ENCODE measurements around the gene ST6GALNAC4.

ST6GALNAC4 gene

DNA sequence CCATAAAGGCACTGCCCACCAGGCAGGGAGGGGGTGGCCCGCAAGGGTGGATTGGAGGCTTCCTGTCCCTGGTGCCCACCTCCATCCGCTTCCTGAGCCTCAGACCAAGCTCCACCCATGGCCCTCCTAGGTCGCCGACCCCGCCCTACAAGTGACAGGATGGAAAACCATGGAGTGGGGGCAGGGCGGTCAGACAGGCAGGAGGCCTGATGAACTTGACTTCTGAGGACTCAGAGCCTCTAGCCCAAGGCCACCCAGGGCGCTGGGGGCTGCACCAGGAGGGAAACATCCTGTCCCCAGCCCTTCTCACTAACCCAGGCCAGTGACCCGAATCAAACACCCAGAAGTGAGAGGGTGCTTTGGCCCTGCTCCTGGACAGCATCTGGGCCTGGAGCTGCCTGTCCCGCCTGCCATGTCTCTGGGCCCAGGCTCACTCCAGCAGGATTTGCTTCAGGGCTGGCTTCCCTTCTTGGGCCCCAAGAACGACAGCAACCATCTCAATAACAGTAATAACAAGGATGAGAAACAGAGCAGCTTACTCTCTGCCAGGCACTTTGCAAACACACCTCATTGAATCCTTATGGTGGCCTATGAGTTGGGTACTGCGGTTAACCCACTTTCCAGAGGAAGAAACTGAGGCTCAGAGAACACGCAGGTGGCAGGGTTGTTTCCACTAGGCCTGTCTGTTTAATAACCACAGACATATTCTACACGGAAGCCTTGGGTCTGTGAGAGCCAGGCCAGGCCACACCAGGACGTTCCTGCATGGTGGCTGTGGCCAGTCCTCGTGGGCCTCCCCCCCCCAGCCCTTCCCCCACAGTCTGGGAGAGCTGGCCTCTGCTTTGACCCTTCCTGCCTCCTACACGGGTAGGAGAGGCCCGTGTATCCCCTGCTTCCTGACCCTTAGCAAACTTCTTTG is 13.0 kb downstream of the ST6GALNAC4 start:
- peak overlapping the region; percentile 62 for H3K27ac ChIP-seq
- CTCF ChIA-PET = no interaction called here
- TF ChIP-seq, protein P1, sequence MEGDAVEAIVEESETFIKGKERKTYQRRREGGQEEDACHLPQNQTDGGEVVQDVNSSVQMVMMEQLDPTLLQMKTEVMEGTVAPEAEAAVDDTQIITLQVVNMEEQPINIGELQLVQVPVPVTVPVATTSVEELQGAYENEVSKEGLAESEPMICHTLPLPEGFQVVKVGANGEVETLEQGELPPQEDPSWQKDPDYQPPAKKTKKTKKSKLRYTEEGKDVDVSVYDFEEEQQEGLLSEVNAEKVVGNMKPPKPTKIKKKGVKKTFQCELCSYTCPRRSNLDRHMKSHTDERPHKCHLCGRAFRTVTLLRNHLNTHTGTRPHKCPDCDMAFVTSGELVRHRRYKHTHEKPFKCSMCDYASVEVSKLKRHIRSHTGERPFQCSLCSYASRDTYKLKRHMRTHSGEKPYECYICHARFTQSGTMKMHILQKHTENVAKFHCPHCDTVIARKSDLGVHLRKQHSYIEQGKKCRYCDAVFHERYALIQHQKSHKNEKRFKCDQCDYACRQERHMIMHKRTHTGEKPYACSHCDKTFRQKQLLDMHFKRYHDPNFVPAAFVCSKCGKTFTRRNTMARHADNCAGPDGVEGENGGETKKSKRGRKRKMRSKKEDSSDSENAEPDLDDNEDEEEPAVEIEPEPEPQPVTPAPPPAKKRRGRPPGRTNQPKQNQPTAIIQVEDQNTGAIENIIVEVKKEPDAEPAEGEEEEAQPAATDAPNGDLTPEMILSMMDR (conservative IDR thresholded peaks at IDR 0.05; ENCODE audit: low read depth) = no peak
- POLR2A ChIA-PET (ENCODE audit: low non-redundant PET) = interaction anchor here (0.7 kb wide), 1 partner anchor 93 kb away, joined by 6 read pairs; no protein-coding TSS in a partner anchor
- no peak for DNase-seq (ENCODE audit: low spot score)

DNA sequence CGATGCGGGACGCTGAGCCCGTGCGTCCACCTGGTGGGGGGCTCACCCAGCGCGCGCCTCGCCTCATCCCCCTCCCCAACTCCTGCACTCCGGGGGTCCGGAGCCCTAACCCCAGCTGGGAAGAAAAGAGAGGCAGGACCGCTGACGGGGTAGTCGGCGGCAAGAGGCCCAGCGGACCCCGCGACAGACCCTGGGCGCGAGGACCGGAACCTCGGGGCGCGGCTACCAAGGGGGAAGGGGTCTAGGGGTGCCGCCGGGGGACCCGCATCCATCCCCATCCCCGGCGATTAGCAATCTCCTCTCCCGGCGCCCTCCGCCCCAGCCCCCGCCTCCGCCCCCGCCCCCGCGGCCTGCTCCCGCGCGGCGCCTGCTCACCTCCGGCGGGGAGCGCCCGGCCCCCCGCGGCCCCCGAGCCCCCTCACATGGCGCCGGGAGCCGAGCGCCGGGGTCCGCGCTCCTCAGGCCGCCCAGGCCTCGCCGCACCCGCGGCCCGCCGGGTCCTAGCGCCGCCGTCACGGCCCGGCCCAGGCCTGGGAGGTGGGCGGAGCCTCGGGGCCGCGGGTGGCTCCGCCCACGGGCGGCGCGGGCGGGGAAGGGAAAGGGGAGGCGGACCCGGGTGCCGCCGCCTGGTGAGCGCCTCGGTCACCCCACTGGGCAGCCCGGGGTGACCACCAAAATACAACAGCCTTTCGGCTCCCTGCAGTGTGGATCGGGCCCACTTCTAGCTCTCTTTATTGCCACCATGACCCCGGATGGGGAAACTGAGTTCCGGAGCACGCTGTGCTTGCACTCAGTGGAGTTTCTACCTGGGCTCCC is 17.5 kb downstream of the ST6GALNAC4 start, which contains the start of gene ST6GALNAC6:
ST6GALNAC6 (minus strand) TSS at position 476 of the 816 bp plus-strand sequence. CDS start 1,622 bp downstream, outside the sequence.
- DNase-seq (ENCODE audit: low spot score) = peak; percentile 95
- H3K27ac ChIP-seq = peak within 1 kb of the TSS; percentile 84
- ChIA-PET CTCF (interaction anchor here (1.1 to 1.4 kb wide), 4 partner anchors 11 to 219 kb away, joined by 3 to 4 read pairs (median 4); partner anchors contain the start of gene ST6GALNAC4), POLR2A (ENCODE audit: low non-redundant PET) (interaction anchor here (0.6 kb wide), 2 partner anchors 107 to 401 kb away, joined by 4 to 6 read pairs; no protein-coding TSS in a partner anchor)
- TF ChIP-seq, protein P1 (conservative IDR thresholded peaks at IDR 0.05; ENCODE audit: low read depth) = no peak

DNA sequence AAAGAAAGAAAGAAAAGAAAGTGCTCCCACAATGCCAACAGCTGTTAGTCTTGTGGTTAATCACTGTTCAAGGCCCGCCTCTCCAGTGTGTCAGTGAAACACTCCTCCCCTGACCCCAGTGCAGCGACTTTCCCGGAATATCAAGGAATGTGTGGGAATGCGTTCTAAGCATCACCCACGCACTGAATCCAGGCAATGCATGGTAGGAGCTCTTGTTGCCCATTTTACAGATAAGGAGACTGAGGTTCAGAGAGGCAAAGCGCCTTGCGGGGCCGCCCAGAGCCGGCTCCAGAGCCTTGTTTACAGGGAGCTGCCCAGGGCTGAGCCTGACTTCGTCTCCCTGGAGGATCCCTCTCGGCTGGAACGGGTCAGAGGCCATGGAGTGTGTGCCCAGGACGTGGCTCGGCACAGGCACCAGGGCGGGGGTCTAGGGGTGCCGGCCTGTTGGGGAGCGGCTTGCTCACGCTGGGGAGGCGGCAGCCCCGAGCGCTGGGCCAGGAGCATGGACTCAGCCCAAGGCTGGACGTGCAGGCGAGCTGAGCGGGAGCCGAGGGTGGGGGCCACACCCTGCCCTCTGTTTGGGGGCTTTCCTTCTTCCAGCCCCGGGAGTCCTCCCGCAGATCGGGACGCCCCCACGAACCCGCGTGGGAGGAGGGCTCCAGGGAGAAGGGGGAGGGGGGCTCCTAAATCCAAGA is 18.3 kb downstream of the ST6GALNAC4 start:
- peak; percentile 74 for DNase-seq (ENCODE audit: low spot score)
- POLR2A ChIA-PET (ENCODE audit: low non-redundant PET) = interaction anchor here (0.6 to 1.0 kb wide), 2 partner anchors 17 to 107 kb away, joined by 3 to 6 read pairs; no protein-coding TSS in a partner anchor
- CTCF ChIA-PET = interaction anchor here (0.7 to 1.4 kb wide), 5 partner anchors 12 to 137 kb away, joined by 3 to 4 read pairs (median 3); partner anchors contain the start of gene ST6GALNAC4
- H3K27ac ChIP-seq = peak overlapping the region; percentile 84
- TF ChIP-seq, protein P1 (conservative IDR thresholded peaks at IDR 0.05; ENCODE audit: low read depth) = no peak

DNA sequence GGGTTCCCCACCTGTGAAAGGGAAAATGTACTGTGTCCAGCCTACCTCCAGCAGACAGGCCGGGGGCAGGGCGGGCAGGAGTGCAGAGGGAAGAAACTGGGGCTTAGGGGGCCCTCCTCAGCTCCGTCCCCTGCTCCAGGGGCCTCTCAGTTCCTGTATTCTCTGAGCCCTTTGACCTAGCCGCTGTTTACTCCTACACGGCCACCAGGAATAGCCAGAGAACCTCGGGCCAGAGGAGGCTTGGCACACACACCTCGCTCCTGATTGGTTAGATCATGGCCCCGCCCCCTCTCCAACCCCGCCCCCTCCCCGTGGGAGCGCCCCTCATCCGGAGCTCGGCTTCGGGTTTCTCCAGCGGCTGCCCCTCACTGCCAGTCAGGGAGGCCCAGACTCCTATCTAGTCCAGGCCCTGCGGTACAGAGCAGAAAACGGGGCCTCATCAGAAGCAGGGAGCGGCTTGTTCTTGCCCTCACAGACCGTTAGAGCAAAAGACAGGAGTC is 19.6 kb downstream of the ST6GALNAC4 start:
- POLR2A ChIA-PET (ENCODE audit: low non-redundant PET) = no interaction called here
- H3K27ac ChIP-seq = peak overlapping the region; percentile 84
- TF ChIP-seq, protein P1 (conservative IDR thresholded peaks at IDR 0.05; ENCODE audit: low read depth) = no peak
- DNase-seq (ENCODE audit: low spot score) = peak; percentile 82
- CTCF ChIA-PET = interaction anchor here (0.9 kb wide), 1 partner anchor 10 kb away, joined by 3 read pairs; no protein-coding TSS in a partner anchor

DNA sequence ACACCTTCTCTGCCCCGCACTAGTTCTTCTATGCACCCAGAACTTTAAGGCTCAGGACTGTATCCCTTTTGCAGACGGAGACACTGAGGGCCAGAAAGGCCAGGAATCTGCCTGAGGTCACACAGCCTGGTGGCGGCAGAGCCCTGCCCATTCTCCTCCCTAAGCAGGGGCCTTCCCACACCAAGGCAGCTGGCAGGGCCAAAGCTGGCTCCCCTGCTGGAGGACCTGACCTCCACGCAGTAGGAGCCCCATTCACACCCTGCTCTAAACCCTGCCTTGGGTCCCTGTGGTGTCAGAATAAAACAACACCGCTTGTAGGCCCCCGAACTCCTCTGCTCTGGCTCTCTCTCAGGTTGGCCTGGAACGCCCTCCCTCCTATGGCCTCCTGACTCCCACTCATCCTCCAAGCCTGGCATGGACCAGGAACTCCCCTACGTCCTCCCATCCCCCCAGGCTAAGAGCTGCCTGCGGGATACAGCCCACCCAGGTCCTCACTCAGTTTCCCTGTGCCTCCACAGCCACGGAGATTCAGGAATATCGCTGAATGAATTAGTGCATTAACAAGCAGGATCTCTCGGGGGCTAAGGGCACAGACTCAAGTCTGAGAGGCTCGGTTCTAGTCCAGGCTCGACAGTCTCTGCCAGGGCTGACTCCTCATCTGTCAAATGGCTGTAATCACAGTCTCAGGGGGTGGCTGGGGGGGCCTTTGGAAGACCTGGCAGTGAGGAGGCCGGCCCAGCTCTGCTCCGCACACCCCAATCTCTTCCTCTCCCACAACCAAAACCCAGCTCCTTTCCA is 20.2 kb downstream of the ST6GALNAC4 start:
- TF ChIP-seq, protein P1 (conservative IDR thresholded peaks at IDR 0.05; ENCODE audit: low read depth) = no peak
- ChIA-PET CTCF (no interaction called here), POLR2A (ENCODE audit: low non-redundant PET) (no interaction called here)
- no peak for DNase-seq (ENCODE audit: low spot score)
- H3K27ac ChIP-seq = peak overlapping the region; percentile 84

Data from RWPE1 (cell line).